BJ (cell line): ENCODE measurements around the gene STIM1. TPM values are rescaled to one million over a fixed set of nuclear protein-coding genes. Genes with fewer than 3 reads are reported as not detected.

Source experiments
- CTCF ChIA-PET: fragments of 350-600 bp; formaldehyde crosslinking; extraction: SDS; loops from one replicate; lab custom pipeline; 2021; ENCODE audit warnings: antibody characterized with exemption, inconsistent platforms; lab: Yijun Ruan, JAX
- POLR2A ChIA-PET: fragments of 300-600 bp; sonication (Branson Sonifier 250); formaldehyde crosslinking; extraction: SDS; loops from one replicate; lab custom pipeline; 2021; ENCODE audit warnings: antibody characterized with exemption; lab: Charles Lee
- DNase-seq: peaks from one replicate; pipeline ENCODE4 v3.0.0-alpha.2; 2011; ENCODE audit warnings: low read depth
- H3K27me3 ChIP-seq: 2 replicates; pipeline ENCODE4 v1.6.0; 2011; ENCODE audit warnings: low read length; ENCODE audit not compliant: control insufficient read depth, insufficient read depth
- H3K36me3 ChIP-seq: 2 replicates; pipeline ENCODE4 v1.5.1; 2011; ENCODE audit warnings: low read length; ENCODE audit not compliant: control insufficient read depth, insufficient read depth
- H3K4me3 ChIP-seq: 2 replicates; pipeline ENCODE4 v1.5.1; 2011; ENCODE audit warnings: low read depth, mild to moderate bottlenecking, control low read depth, low read length
- CTCF ChIP-seq: IDR thresholded peaks from 2 replicates; pipeline ENCODE4 v1.5.1; 2011; ENCODE audit warnings: low read depth, mild to moderate bottlenecking, control low read depth, inconsistent platforms, low read length, moderate library complexity; ENCODE audit not compliant: insufficient read depth
- polyA plus RNA-seq: library from polyadenylated mRNA; depleted of rRNA; stranded (reverse); fragments of >200 nt; gene quantifications from 2 replicates; pipeline ENCODE4 v1.2.3, GENCODE V29; 2011

STIM1 gene
- polyA plus RNA-seq, 1 experiment: 54.6 TPM

DNA sequence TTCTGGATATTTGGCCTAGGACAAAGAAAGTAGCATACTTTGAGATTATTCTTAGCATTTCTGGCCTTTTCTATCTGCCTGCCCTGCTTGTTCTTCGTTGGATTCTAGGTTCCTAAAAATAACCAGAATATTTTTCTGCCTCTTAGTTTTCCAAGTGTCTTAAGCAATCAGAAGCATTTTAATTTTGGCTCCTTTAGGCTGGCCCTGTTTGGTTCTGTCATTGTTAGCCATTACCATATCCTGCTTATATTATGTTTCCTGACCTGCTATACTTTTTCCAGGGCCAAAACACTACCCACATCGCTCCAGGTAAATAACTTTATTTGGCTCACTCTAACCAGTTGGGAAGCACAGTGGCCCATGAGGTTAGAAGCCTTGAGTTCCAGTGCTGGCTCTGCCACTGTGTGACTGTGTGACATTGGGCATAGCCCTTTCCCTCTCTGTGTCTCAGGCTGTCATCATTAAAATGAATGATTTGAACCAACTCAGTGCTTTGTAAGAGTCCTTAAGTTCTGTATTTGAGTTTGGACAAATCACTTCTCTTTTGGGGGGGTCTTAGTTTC is 91.1 kb downstream of the STIM1 start:
- POLR2A ChIA-PET: no interaction called here
- CTCF ChIA-PET: no interaction called here
- no peak overlapping the region for H3K4me3 ChIP-seq
- no peaks in the 10 kb centered on the region for H3K36me3 ChIP-seq
- DNase-seq: no peak
- H3K27me3 ChIP-seq: no peaks in the 10 kb centered on the region
- TF ChIP-seq CTCF: no peak

GRCh38 chr11:3947061-3947460 is 91.6 kb downstream of the STIM1 start:
- POLR2A ChIA-PET: interaction anchor here (0.6 kb wide), 2 partner anchors 52 to 84 kb away, joined by 3 to 6 read pairs; no protein-coding TSS in a partner anchor
- CTCF ChIA-PET: interaction anchor here (1.8 kb wide), 1 partner anchor 125 kb away, joined by 7 read pairs; no protein-coding TSS in a partner anchor
- no peak for DNase-seq

GRCh38 chr11:3949125-3949524 is 93.7 kb downstream of the STIM1 start:
- no peak for DNase-seq
- no peak for TF ChIP-seq CTCF
- H3K4me3 ChIP-seq: no peak overlapping the region
- CTCF ChIA-PET: no interaction called here
- H3K36me3 ChIP-seq: no peaks in the 10 kb centered on the region
- POLR2A ChIA-PET: no interaction called here
- H3K27me3 ChIP-seq: no peaks in the 10 kb centered on the region

More at GRCh38 chr11:3947061-3947460, 91.6 kb downstream of the STIM1 start:
- H3K27me3 ChIP-seq: no peaks in the 10 kb centered on the region
- H3K4me3 ChIP-seq: no peak overlapping the region
- no peak for TF ChIP-seq CTCF
- no peaks in the 10 kb centered on the region for H3K36me3 ChIP-seq

GRCh38 chr11:3950996-3951660 is 95.7 kb downstream of the STIM1 start:
- POLR2A ChIA-PET: no interaction called here
- no peak for DNase-seq
- H3K4me3 ChIP-seq: no peak overlapping the region
- no peaks in the 10 kb centered on the region for H3K36me3 ChIP-seq
- no peaks in the 10 kb centered on the region for H3K27me3 ChIP-seq
- CTCF ChIA-PET: interaction anchor here (4.2 kb wide), 1 partner anchor 96 kb away, joined by 17 read pairs; the partner anchor contains the start of gene STIM1
- no peak for TF ChIP-seq CTCF

DNA sequence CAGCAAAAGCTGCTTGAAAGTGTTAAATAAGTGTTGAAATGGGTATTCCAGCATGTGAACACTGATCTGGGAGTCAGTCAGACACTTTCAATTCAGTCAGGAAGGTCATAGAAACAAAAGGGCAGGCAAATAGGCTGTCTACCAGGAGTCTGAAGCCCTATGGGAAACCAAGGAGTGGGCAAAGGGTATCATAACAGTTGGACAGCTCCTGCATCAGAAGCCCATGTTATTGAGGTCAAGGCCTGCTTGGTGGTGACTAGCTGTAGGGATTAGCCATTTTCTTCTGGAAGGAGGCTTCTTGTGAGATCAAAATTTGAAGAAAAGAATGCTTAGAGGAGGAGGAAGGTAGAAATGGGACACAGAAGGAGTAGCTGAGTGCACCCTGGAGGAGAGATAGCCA is 97.3 kb downstream of the STIM1 start:
- POLR2A ChIA-PET: no interaction called here

More for the DNA sequence above, 97.3 kb downstream of the STIM1 start:
- TF ChIP-seq CTCF: no peak
- CTCF ChIA-PET: interaction anchor here (4.2 kb wide), 1 partner anchor 98 kb away, joined by 17 read pairs; the partner anchor contains the start of gene STIM1
- Histone ChIP-seq H3K27me3 (no peaks in the 10 kb centered on the region), H3K36me3 (no peaks in the 10 kb centered on the region), H3K4me3 (no peak overlapping the region)
- DNase-seq: no peak
